Erythroblast (primary cell): Measurements from ENCODE around the gene TRMU.

Experiments
- GATA1 ChIP-seq: IDR thresholded peaks from 2 replicates; pipeline ENCODE4 v1.6.1; 2011; ENCODE audit warnings: low read depth, mild to moderate bottlenecking, control low read depth, low read length, moderate library complexity
- POLR2A ChIP-seq: IDR thresholded peaks from 2 replicates; pipeline ENCODE4 v1.6.1; 2011; ENCODE audit warnings: mild to moderate bottlenecking, low read length

GRCh38 chr22:46361826-46362202 lies 26.3 kb downstream of the TRMU start:
- TF ChIP-seq POLR2A (no peak), GATA1 (no peak)
